HG03378 (cell line): Measurements from ENCODE around the gene OR6B1.
"Not testable (repeated sequence)": the region's sequence is repeated elsewhere in the genome, so short reads cannot be mapped to it uniquely, and the experiment has no call there.

ENCODE experiments used
- ATAC-seq: cut with Tn5 transposase; IDR thresholded peaks from one replicate; pipeline ENCODE4 v1.9.1; 2021; ENCODE audit warnings: mild to moderate bottlenecking, moderate library complexity; ENCODE audit not compliant: unreplicated experiment

The OR6B1 gene

DNA sequence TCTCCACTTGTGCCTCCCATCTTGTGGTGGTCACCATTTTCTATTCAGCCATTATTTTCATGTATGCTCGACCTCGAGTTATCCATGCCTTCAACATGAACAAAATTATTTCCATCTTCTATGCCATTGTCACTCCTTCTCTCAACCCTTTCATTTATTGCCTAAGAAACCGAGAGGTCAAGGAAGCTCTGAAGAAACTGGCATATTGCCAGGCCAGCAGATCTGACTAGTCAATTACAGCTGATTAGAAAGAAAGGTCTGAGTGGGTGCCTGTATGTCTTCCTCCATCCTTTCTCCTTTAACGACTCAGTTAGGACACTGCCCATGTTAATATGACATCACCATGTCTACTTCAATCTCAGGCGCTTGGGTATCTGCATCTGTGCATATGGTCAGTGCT lies 4.6 kb downstream of the OR6B1 start:
- ATAC-seq = no peak

DNA sequence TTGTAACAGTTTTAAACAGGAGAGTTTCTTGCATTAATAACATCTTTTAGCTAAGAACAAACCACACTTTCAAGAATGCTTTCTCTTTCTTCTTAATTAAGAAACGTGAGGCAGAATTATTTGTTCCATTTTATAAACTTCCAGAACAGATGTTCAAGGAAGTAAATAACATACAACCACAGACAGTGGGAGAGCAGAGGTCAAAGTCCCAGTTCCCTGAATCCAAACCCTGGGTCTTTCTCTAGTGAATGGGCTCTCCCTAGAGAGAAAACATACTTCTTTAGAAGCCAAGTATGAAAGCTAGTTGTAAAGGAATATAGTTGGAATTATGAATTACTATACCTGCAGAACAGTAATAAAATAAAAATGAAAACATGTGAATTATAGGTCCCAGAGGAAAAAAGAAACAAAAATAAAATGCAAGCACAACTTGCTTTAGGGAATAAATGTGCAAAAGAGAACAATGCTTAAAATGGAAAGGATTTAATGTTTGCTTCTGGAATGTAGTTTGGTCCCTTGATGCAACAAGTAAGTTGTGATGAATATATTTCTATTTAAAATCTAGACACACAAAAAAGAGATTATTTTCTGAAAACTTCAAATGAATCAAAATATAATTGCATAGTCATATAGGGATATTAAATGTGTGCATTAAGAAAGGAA lies 6.0 kb downstream of the OR6B1 start:
- ATAC-seq = no peak

GRCh38 chr7:144006692-144007042 lies 6.5 kb downstream of the OR6B1 start:
- no peak for ATAC-seq

DNA sequence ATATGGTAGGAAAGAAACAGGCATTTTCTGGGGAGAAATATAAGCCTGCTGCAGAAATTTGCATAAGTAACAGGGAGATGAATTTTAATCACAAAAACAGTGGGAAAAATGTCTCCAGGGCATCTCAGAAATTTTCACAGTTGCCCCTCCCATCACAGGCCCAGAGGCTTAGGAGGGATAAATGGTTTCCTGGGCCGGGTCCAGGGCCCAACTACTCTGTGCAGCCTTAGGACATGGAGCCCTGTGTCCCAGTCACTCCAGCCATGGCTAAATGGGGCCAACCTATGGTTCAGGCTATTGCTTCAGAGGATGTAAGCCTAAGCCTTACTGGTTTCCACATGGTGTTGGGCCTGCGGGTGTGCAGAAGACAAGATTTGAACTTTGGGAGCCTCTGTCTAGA lies 9.2 kb downstream of the OR6B1 start:
- ATAC-seq = no peak

DNA sequence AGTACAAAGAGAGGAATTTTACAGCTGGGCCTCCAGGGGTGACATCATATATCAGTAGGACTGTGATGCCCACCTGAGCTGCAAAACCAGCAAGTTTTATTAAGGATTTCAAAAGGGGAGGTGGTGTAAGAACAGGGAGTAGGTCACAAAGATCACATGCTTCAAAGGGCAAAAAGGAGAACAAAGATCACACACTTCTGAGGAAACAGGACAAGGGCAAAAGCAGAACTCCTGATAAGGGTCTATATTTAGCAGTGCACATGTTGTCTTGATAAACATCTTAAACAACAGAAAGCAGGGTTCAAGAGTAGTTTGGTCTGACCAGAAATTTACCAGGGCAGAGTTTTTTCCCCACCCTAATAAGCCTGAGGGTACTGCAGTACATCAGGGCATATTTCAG lies 9.9 kb downstream of the OR6B1 start:
- not testable (repeated sequence) for ATAC-seq

GRCh38 chr7:144010821-144011220 lies 10.7 kb downstream of the OR6B1 start:
- ATAC-seq = not testable (repeated sequence)

- ATAC-seq = no peak
These were observed 11.5 kb downstream of the OR6B1 start for GRCh38 chr7:144011458-144012230.

DNA sequence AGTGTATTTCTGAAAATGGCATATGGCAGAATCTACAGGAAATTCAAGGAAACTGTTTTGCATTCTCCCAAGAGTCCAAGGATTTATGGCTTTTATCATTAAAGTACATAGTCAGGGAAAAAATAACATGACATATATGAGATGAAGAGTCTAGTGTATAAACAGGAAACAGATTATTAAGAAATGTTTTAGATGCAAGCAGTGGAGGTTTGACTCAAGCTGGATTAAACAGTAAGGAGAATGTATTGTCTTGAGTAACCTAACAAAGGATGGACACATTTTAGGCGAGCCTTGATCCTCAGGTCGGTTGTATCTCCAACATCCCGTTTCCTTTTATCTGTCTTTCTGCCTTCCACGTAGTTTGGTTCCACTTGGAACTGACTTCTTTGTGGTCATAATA lies 17.9 kb downstream of the OR6B1 start:
- no peak for ATAC-seq

- peak; percentile 48 for ATAC-seq
These were observed 19.3 kb downstream of the OR6B1 start for GRCh38 chr7:144019457-144019856.

GRCh38 chr7:144020340-144020739 lies 20.2 kb downstream of the OR6B1 start:
- no peak for ATAC-seq

- ATAC-seq = no peak
These were observed 22.0 kb downstream of the OR6B1 start for GRCh38 chr7:144022169-144022568.

- no peak for ATAC-seq
These were observed 23.2 kb downstream of the OR6B1 start for GRCh38 chr7:144023171-144023827.

- no peak for ATAC-seq
These were observed 24.1 kb downstream of the OR6B1 start for GRCh38 chr7:144024213-144024612.

- no peak for ATAC-seq
These were observed 26.2 kb downstream of the OR6B1 start for GRCh38 chr7:144026203-144026883.

DNA sequence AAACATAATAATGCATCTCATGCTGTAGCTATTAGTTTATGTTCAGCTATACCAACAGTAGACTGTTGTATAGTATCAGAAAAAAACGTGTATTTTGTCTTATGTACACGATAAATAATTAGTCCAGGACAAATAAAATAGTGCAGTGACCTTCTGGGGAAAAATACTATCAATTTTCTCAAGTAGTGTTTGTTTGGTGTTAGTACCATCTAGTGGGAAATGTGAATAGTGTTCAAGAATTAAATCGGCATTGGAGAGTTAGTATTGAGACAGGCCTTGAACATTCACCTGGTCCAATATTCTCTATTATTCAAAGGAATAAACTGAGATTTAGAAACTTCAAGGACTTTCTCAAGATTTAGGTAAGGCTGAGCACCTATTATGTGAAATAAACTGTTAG lies 26.9 kb downstream of the OR6B1 start:
- ATAC-seq = no peak

GRCh38 chr7:144027974-144028373 lies 27.9 kb downstream of the OR6B1 start:
- ATAC-seq = peak; percentile 80

DNA sequence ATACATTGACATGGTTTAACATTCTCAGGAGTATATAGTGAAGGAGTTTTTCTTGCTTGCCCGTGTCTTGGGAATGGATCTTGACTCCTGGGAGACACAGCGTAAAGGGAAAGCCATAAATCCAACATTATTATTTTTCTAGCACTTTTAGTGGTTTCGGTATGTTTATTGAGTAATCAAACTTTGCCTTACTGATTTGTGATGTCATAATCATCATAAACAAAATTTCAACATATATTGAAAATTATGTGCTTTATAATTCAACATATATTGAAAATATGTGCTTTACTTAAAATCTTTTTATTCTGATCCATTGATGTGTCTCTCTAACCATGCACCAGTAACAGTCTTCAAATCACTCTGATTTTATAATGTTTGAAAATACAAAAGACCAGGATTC lies 28.4 kb downstream of the OR6B1 start:
- no peak for ATAC-seq

DNA sequence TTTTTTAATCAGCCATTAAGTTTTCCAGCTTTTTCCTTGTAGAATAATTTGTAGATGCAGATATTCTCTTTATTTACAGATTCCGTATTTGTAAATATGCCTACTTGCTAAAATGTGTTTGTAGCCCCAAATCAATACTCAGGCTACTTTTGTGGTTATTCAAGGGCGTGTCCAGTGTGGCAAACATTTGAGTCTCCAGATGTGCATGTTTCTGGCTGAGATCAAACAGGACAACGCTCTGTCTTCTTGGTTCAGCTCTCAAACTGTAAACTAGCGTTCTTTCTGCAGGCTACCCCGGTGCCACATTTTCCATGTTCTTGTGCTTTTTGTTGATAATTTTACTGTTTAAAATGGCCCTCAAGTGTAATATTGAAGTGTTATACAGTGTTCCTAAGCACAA lies 32.4 kb downstream of the OR6B1 start:
- no peak for ATAC-seq

GRCh38 chr7:144032985-144033709 lies 33.0 kb downstream of the OR6B1 start:
- no peak for ATAC-seq

DNA sequence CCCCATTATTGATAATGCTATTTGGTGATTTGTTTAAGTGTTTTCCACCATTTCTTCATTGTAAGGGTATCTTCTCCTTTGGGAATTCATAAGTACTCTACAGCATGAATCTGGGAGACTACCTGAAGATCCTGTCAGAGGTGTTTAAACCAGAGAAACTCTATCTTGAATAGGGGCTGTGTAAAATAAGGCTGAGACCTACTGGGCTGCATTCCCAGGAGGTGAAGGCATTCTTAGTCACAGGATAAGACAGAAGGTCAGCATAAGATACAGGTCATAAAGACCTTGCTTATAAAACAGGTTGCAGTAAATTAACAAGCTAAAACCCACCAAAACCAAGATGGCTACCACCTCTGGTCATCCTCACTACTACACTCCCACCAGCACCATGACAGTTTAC lies 35.3 kb downstream of the OR6B1 start:
- no peak for ATAC-seq

DNA sequence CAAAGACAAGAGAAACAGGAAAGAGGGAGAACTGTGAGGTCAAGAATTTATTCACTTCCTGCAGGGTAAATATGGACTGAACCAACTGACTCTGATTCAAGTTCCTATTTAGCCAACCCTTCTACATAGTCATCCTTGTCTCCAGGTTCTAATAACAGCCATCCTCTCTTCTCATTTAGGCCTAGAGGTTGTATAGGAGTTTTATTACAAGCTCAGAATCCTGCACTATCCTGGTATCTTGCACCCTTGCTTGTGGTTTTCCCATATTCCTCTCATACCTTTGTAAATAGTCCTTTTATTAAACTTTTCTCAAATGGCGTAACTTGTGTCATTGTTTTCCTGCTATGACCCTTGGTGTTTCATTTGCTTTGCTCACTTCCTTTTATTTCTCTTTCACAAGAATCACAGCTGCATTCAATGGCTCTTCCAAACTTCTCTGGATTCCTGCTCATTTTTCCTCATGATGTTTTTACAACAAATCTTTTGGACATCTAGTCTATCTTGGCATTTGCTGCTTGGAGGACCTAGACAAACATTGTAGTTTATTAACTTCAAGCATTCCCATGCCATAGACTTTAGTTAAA lies 36.3 kb downstream of the OR6B1 start:
- ATAC-seq = no peak
